Thoracic aorta endothelial cell (primary cell): ENCODE measurements around the gene LYPD3. TPM values are rescaled to one million over a fixed set of nuclear protein-coding genes. Genes with fewer than 3 reads are reported as not detected.

Experiments used
- total RNA-seq: library from RNA; depleted of rRNA; stranded (reverse); fragments of >200 nt; gene quantifications from 2 replicates; pipeline ENCODE4 v1.2.3, GENCODE V29; 2012

LYPD3 gene
- total RNA-seq, result not detected in 2 replicates

DNA sequence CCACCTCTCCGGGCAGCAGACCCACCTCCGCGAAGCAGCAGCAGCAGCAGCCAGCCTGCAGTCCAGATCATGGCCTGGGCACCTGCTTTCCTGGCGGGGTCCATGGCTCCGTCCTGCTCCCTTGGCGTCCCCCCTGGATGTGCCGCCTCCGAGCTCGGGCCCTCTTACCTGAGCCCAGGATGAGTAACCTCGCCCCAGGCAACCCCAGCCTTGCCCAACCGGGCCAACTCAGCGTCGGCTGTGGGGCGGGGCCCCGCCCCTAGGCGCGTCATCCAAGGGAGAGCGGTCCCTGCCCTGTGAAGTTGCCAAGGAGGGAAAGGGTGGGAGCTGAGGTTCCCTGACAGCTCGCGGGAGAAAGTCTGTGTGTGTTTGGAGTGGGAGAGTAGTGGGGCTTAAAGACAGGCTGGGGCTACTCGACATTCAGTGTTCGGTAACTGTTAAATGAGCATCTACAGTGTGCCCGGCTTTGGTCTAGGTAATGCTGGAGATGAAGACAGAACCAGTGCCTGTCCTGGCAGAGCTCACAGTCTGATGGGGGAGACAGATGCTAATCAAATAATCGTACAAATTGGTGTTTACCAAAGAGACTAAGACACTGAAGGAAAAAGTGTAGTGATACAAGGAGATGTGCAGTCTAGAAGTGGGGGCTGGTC is at the start of gene LYPD3:
Gene LYPD3, minus strand, starts transcription at position 141 of the 653 bp plus-strand sequence. Its CDS starts 37 bp downstream, at position 104.

GRCh38 chr19:43504426-43505185 is 39.2 kb upstream of the LYPD3 start, which contains the start of gene PHLDB3:
PHLDB3 (minus strand) TSS chr19:43504746; CDS start chr19:43504118, 628 bp downstream.

DNA sequence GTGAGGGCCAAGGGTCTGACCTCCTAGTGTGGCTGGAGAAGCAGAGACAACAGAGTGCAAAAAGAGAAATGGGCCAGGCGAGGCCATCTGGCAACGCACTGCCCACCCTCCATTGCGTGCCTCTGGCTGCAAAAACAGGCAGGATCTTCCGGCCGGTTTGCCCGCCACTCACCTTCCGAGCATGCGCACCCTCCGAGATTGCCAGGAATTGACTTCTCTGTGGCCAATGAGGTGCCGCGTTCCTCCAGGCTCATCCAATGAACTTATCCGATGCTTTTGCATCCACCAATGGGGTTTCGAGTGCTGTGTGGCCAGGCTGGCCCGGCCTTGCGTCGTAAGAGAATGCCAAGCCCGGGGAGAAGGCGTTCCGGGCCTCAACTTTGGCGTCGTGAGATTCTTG is 50.9 kb downstream of the LYPD3 start, which contains the start of gene TEX101:
Gene TEX101, plus strand, starts transcription at position 337 of the 400 bp plus-strand sequence. CDS start 1,030 bp downstream, outside the sequence.

Other genes starting within 250 kb of the LYPD3 start
- not detected in 2 replicates for gene PSG9, start 196.1 kb downstream of the LYPD3 start, total RNA-seq
- not detected in 2 replicates for gene CD177, start 111.9 kb downstream of the LYPD3 start, total RNA-seq
- gene TEX101, start 50.7 kb downstream of the LYPD3 start, total RNA-seq, result not detected in 2 replicates
- gene PHLDB3, start 39.1 kb upstream of the LYPD3 start, total RNA-seq, result 6.4 and 9.0 TPM in 2 replicates
- gene ETHE1, start 61.6 kb upstream of the LYPD3 start, total RNA-seq, result 31.0 and 40.1 TPM in 2 replicates
- gene ZNF575, start 67.6 kb upstream of the LYPD3 start, total RNA-seq, result 0.27 TPM in 1 of 2 replicates, not detected in the other
- gene XRCC1, start 109.9 kb upstream of the LYPD3 start, total RNA-seq, result 19.9 and 26.4 TPM in 2 replicates
- gene PINLYP, start 110.2 kb upstream of the LYPD3 start, total RNA-seq, result 0.22 and 0.27 TPM in 2 replicates
- gene IRGQ, start 130.5 kb upstream of the LYPD3 start, total RNA-seq, result 28.9 TPM in 2 replicates
- gene ZNF576, start 131.0 kb upstream of the LYPD3 start, total RNA-seq, result 9.3 and 9.8 TPM in 2 replicates
- gene SRRM5, start 146.5 kb upstream of the LYPD3 start, total RNA-seq, result 0.07 and 0.27 TPM in 2 replicates
- gene ZNF428, start 154.0 kb upstream of the LYPD3 start, total RNA-seq, result 21.3 and 22.3 TPM in 2 replicates
- gene CADM4, start 174.2 kb upstream of the LYPD3 start, total RNA-seq, result 1.6 and 1.7 TPM in 2 replicates
- gene PLAUR, start 204.6 kb upstream of the LYPD3 start, total RNA-seq, result 72.7 and 78.2 TPM in 2 replicates